ENCODE data around the gene GNAQ. TPM values are rescaled to one million over a fixed set of nuclear protein-coding genes. Genes with fewer than 3 reads are reported as not detected.

The GNAQ gene
- total and polyA plus RNA-seq, 12 donors = 5.4 to 19.8 (median 13.2) TPM

DNA sequence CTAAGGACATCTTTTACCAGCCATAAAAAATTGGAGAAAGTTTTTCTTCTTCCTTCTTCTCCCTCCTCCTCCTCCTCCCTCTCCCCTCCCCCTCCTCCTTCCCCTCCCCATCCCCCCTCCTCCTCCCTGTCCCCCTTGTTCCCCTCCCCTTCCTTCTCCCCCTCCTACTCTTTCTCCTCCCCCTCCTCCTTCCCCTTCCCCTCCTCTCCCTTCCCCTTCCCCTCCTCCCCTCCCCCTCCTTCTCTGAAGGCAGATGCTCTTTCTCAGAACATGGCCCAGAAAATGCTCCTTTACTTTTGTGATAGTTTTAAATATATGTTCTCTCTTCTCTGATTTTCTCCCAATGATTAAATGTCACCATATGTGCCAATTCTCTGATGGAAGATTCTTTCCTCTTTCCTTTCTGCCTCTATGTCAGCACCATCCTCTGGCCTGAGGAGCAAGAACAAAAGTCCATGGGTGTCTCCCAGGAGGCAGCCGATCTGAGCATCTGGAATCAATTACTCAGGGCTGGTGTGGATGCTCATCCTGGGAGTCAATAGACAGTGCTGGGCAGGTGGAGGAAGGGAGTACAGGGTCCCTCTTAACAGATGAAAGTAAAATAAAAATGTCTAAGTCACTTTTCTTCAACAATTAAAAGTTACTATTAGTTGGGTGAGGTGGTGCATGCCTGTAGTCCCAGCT is 320.5 kb downstream of the GNAQ start:
- intact Hi-C loops (cut with DNase I) = no loop called here
- no peaks in the 10 kb centered on the region for H3K36me3 ChIP-seq
- WGBS, 2 donors = 96 to 97% methylated on average over 1 of the region's 1 CpG
- peaks cover 0 to 25% (median 5%) of the 10 kb centered on the region in 11 donors for H3K9me3 ChIP-seq
- H3K27me3 ChIP-seq = no peaks in the 10 kb centered on the region
- H3K27ac ChIP-seq = no peak overlapping the region
- ATAC-seq = no peak
- no peak overlapping the region for H3K4me3 ChIP-seq
- no peak for TF ChIP-seq CTCF (IDR thresholded peaks at IDR 0.05)
- DNase-seq = no peak
- H3K4me1 ChIP-seq = peaks cover 0 to 27% (median 0%) of the 10 kb centered on the region in 9 donors

GRCh38 chr9:77710316-77710715 is 321.3 kb downstream of the GNAQ start:
- H3K36me3 ChIP-seq = no peaks in the 10 kb centered on the region
- H3K4me3 ChIP-seq = no peak overlapping the region
- WGBS, 2 donors = 75 to 80% methylated on average over 2 of the region's 2 CpGs
- ATAC-seq = no peak
- intact Hi-C loops (cut with DNase I) = no loop called here
- no peak for DNase-seq
- peak overlapping the region in 1 of 10 donors; percentile 67 for H3K27ac ChIP-seq
- H3K9me3 ChIP-seq = peaks cover 0 to 25% (median 5%) of the 10 kb centered on the region in 11 donors
- H3K4me1 ChIP-seq = peaks cover 0 to 27% (median 0%) of the 10 kb centered on the region in 9 donors
- no peak for TF ChIP-seq CTCF (IDR thresholded peaks at IDR 0.05)
- H3K27me3 ChIP-seq = no peaks in the 10 kb centered on the region

DNA sequence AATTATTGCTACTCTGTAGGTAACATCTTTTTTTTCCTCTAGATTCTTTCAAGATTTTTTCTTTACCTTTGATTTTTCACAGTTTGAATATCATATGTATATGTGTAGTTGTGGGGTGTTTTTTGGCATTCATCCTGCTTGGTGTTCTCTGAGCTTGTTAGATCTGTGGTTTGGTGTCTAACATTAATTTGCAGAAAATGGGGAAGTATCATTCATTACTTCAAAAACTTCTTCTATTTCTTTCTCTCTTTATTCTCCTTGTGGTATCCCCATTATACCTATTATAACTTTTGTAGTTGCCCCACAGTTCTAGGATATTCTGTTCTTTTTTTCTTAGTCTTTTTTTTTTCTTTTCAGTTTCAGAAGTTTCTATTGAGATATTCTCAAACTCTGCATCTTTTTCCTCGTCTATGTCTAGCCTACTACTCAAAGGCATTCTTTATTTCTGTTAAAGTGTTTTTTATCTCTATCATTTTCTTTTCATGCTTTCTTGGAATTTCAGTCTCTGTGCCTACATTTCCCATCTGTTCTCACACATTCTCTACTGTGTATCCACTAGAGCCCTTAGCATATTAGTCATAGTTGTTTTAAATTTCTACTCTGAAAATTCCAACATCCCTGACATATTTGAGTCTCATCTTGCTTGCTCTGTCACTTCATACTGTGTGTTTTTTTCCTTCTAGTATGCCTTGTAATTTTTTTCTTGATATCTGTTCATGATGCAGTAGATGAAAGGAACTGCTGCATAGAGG is 323.4 kb downstream of the GNAQ start:
- TF ChIP-seq CTCF (IDR thresholded peaks at IDR 0.05) = no peak
- WGBS, 2 donors = 75 to 82% methylated on average over 1 of the region's 1 CpG

GRCh38 chr9:77707383-77708063 is 324.1 kb downstream of the GNAQ start:
- ATAC-seq = peak in 7 of 8 donors; percentile 59 to 91 (median 85)
- H3K27ac ChIP-seq = no peak overlapping the region
- peaks cover 0 to 27% (median 0%) of the 10 kb centered on the region in 9 donors for H3K4me1 ChIP-seq
- DNase-seq = peak in 1 of 2 donors; percentile 46
- peaks cover 0 to 25% (median 5%) of the 10 kb centered on the region in 11 donors for H3K9me3 ChIP-seq
- WGBS, 2 donors = 74 to 77% methylated on average over 6 of the region's 6 CpGs
- intact Hi-C loops (cut with DNase I) = no loop called here
- no peak for TF ChIP-seq CTCF (IDR thresholded peaks at IDR 0.05)
- no peaks in the 10 kb centered on the region for H3K36me3 ChIP-seq
- no peak overlapping the region for H3K4me3 ChIP-seq
- no peaks in the 10 kb centered on the region for H3K27me3 ChIP-seq

More for the DNA sequence above, 323.4 kb downstream of the GNAQ start:
- ATAC-seq (no peak), DNase-seq (no peak)
- Histone ChIP-seq H3K27me3 (no peaks in the 10 kb centered on the region), H3K4me1 (peaks cover 0 to 27% (median 0%) of the 10 kb centered on the region in 9 donors), H3K9me3 (peaks cover 0 to 25% (median 5%) of the 10 kb centered on the region in 11 donors), H3K36me3 (no peaks in the 10 kb centered on the region), H3K4me3 (no peak overlapping the region), H3K27ac (peak overlapping the region in 1 of 10 donors; percentile 65)
- intact Hi-C loops (cut with DNase I) = no loop called here
